Suppressor macrophage (primary cell): ENCODE data around the gene SELP.
"Not testable (repeated sequence)": the region's sequence is repeated elsewhere in the genome, so short reads cannot be mapped to it uniquely, and the experiment has no call there.

Experiments
- DNase-seq, 4 experiments: peaks; one replicate each; pipeline ENCODE4 v3.0.0-alpha.2; 2020 to 2022
- total RNA-seq, 17 experiments: gene quantifications; one replicate each; lab custom pipeline; 2026; ENCODE audit warnings: mixed read lengths in 6 of 17, inconsistent platforms in 3 of 17; lab: John Stamatoyannopoulos, UW

SELP gene
- 0 to 1.8 (median 0) reads per million in 17 experiments for total RNA-seq

DNA sequence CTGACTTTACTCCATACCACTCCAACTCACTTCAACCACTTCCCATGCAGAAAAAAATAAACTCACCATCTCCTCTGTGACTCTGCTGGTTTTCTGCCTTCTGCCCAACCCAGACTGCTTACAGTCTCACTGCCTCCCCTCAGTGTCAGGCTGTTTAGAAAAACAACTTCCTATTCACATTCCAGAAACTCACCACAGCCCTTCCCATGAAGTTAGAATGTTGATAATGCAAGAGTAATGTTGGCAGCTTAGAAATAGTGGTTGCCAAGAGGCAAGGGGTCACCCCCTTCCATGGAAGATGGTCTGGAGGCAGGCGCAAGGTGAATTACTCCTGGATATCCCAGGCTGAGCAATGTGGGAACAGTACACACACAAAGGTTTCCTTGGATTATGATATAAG lies at the start of gene SELP:
SELP (minus strand) TSS at position 119 of the 400 bp plus-strand sequence; CDS start at position 69, 50 bp downstream.
- no peak for DNase-seq

DNA sequence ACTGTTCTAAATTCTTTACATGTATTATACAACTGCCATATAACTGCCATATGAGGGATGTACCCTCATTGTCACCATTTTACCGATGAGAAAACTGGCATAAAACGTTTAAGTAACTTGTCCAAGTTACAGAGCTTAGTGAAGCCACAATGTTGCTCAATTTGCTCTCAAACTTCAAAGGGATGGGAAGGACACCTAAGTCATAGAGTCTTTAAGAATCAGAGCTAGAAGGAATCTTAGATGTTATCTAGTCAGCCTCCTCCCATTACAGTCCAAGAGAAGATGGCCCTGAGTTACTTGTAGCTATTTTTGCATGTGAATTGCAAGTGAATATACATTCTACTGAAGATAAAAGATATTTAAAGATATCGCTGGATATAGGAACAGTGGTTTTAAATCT lies 49.8 kb upstream of the SELP start:
- DNase-seq = no peak

DNA sequence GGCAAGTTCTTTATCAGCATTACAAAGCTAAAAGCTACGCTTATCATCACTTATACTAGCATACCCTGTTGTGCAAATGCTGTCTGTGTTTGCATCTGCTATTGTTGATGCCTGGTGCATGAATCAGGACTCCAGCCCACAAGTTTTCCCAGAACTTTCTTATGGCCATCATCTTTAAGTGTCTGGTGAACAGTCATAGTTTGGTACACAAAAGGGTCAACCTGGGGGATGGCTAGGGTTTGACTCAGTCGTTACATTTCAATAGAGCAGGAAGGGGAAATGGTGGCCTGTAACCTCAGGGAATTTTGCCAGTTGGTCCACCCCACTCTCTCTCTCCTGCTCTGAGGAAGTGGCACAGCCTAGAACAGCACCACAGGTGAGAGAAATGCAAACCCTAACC lies 46.1 kb upstream of the SELP start:
- no peak for DNase-seq

DNA sequence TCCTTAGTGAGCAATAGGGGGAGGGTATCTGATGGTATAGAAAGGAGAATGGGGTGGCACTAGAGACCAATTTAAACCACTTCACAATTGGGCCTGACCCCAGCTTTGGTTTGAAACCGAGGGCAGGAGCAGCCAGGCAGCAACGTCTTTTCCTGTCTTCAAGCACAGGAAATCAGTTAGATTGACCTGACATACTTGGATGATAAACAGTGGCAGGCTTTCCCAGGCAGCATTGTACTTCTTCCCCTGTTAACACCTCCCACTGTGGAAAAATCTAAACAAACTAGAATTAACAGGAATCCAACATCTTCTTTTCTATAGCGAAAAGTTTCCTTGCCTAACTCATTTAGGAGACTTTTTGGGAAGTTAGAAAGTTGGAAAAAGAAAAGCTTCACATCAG lies 40.9 kb upstream of the SELP start:
- no peak for DNase-seq

DNA sequence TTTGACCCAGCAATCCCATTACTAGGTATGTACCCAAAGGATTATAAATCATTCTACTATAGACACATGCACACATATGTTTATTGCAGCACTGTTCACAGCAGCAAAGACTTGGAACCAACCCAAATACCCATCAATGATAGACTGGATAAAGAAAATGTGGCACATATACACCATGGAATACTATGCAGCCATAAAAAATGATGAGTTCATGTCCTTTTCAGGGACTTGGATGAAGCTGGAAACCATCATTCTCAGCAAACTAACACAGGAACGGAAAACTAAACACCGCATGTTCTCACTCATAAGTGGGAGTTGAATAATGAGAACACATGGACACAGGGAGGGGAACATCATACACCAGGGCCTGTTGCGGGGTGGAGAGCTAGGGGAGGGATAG lies 40.3 kb upstream of the SELP start:
- DNase-seq = not testable (repeated sequence)

DNA sequence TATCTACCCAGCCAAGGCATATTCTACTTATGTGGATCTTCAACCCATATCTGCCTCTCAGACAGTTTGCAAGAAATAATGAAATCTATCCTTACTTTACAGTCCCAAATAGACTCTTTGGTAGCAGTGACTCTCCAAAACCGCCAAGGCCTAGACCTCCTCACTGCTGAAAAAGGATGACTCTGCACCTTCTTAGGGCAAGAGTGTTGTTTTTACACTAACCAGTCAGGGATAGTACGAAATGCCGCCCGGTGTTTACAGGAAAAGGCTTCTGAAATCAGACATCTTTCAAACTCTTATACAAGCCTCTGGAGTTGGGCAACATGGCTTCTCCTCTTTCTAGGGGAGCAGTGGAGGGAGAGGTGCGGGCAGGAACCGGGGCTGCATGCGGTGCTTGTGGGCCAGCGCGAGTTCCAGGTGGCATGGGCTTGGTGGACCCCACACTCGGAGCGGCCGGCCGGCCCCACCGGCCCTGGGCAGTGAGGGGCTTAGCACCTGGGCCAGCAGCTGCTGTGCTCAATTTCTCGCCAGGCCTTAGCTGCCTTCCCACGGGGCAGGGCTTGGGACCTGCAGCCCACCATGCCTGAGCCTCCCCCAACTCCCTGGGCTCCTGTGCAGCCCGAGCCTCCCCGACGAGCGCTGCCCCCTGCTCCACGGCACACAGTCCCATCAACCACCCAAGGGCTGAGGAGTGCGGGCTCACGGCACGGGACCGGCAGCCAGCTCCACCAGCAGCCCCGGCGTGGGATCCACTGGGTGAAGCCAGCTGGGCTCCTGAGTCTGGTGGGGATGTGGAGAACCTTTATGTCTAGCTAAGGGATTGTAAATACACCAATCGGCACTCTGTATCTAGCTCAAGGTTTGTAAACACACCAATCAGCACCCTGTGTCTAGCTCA lies 38.0 kb upstream of the SELP start:
- DNase-seq = peak in 1 of 4 experiments; percentile 9

DNA sequence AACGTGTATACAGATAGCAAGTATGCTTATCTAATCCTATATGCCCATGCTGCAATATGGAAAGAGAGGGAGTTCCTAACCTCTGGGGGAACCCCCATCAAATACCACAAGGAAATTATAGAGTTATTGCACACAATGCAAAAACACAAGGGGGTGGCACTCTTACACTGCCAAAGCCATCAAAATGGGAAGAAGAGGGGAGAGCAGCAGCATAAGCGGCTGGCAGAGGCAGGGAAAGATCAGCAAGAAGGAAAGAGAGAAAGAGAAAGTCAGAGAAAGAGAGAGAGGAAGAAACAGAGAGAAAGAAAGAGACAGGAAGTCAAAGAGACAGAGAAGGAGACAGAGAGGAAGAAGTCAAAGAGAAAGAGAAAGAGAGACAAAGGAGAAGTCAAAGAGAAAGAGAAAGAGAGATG lies 37.3 kb upstream of the SELP start:
- peak in 3 of 4 experiments; percentile 14 to 33 (median 15) for DNase-seq

DNA sequence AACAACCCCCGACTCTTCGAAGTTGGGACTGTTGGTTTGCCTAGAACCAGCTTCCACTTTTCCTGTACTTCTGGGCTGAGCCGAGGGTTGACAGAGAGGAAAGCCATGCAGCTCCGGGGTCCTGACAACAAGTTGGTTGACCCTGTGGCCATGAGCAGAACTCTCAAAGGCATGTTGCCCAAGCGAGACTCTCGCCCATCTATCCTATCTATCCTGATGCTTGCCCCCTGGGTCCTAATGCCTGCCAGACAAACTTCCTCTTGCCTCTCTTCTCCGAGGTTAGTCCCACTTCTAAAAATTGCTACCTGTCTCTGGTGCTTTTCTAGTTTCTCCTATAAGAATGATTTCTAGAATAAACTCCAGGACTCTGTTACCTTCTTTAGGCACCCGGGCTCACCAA lies 32.8 kb upstream of the SELP start:
- DNase-seq = peak in 1 of 4 experiments; percentile 11

DNA sequence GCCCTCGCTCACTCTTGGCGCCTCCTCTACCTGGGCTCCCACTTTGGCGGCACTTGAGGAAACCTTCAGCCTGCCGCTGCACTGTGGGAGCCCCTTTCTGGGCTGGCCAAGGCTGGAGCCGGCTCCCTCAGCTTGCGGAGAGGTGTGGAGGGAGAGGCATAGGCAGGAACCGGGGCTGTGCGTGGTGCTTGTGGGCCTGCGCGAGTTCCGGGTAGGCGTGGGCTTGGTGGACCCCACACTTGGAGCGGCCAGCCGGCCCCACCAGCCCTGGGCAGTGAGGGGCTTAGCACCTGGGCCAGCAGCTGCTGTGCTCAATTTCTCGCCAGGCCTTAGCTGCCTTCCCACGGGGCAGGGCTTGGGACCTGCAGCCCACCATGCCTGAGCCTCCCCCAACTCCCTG lies 31.1 kb upstream of the SELP start:
- not testable (repeated sequence) for DNase-seq

DNA sequence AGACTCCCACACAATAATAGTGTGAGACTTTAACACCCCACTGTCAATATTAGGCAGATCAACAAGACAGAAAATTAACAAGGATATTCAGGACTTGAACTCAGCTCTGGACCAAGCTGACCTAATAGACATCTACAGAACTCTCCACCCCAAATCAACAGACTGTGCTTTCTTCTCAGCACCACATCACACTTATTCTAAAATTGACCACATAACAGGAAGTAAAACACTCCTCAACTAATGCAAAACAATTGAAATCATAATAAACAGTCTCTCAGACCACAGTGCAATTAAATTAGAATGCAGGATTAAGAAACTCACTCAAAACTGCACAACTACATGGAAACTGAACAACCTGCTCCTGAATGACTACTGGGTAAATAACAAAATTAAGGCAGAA lies 28.9 kb upstream of the SELP start:
- not testable (repeated sequence) for DNase-seq

DNA sequence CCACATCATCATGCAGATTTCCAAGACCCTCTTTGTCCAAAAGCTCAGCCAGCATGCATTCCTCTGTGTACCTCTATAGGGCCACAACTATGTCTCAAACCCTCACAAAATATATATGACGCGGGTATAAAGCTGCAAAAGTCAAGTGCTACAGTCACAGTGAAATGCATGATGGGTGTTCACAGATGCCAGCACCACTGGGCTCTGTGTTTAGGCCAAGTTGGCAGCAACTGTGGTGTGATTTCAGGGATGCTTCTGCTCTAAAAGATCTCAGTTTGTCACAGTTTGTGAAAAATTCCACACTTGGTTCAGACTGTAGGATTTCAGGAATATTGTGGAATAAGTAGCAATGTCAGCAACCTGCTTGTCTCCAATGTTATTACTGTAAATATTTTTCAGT lies 23.9 kb upstream of the SELP start:
- no peak for DNase-seq

DNA sequence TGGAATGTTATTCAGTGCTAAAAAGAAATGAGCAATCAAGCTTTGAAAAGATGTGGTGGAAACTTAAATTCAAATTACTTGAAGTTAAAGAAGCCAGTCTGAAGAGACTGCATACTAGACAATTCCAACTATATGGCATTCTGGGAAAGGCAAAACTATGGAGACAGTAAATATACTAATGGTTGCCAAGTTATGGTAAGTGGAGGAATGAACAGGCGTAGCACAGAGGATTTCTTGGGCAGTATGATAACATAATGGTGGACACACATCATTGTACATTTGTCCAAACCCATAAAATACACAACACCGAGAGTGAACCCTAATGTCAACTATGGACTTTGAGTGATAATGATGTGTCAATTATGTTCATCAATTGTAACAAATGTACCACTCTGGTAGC lies 21.1 kb upstream of the SELP start:
- no peak for DNase-seq

DNA sequence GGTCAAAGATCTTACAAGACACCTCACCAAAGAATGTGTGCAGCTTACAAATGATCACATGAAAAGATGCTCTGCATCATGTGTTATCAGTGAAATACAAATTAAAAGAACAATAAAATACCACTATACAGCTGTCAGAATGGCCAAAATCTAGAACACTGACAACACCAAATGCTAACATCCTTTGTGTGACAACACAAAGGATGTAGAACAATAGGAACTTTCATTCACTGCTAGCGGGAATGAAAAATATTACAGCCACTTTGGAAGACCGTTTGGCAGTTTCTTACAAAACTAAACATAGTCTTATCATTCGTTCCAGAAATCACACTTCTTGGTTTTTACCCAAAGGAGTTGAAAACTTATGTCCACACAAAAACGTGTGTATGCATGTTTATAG lies 20.6 kb upstream of the SELP start:
- no peak for DNase-seq

DNA sequence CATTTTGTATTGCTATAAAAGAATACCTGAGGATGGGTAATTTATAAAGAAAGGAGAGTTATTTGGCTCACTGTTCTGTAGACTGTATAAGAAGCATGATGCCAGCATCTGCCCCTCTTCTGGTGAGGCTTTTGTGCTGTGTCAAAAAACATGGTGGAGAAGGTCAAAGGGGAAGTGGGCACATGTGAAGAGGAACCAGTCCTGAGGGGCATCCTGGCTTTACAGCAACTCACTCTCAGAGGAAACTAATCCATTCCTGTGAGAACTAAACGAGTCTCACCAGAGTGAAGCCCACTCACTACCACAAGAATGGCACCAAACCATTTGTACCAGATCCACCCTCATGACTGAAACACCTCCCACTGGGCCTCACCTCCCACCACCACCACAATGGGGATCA lies 18.8 kb upstream of the SELP start:
- DNase-seq = peak in 2 of 4 experiments; percentile 11 to 28

DNA sequence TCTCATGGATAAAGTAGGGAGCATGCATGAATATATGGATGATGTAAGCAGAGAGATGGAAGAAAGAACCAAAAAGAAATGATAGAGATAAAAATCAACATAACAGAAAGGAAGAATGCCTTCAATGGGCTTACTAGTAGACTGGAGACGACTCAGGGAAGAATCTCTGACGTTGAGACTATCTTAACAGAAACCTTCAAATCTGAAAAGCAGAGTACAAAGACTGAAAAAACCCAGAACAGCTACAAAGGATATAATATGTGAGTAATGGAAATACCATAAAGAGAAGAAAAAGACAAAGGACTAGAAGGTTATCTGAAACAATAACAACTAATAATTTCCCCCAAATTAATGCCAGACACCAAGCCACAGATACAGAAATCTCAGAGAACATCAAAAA lies 18.3 kb upstream of the SELP start:
- no peak for DNase-seq

DNA sequence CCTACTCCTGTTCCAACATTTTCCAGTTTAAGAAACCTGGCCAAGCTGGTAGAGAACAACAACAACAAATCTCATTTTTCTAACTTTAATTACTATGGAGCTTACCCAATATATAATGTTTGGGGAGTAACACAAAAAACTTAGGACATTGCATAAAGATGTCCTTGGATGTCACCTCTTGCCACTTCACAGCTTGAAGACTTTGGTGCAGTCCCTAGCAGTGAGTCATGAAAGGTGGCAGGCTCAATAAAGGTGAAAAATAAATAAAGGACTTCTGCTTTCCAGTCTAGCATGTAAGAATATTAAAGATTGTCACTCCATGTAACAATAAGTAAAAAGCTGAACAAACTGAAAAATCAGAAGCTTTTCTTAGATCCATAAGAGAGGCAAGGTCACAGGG lies 17.6 kb upstream of the SELP start:
- DNase-seq = no peak

DNA sequence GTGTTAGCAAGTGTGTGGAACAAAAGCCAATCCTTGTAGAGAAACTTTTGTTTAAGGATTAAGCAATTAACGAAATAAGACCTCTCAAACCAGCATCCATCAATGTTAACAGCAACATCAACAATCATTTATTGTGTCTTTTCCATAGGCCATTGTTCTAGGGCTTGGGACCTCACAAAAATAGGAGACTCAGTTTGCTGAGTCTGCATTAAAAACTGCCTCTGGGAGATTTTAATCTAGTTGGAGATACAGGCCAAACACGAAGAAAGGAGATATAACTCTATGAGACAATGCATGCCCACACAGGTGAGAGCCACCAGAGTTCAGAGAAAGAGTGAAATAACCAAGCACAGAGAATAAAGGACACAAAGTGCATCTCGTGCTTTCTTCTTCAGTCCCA lies 14.4 kb upstream of the SELP start:
- no peak for DNase-seq

DNA sequence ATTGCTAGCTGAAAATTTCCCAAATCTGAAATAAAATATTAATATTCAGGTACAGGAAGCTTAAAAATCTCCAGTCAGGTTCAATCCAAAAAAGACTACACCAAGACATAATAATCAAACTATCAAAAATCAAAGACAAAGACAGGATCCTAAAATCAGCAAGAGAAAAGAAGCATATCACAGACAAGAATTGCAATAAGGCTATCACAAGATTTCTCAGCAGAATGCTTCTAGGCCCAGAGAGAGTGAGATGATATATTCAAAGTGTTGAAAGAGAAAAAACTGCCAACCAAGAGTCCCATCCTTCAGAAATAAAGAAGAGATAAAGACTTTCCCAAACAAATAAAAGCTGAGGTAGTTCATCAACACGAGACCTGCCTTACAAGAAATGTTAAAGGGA lies 5.0 kb upstream of the SELP start:
- no peak for DNase-seq

DNA sequence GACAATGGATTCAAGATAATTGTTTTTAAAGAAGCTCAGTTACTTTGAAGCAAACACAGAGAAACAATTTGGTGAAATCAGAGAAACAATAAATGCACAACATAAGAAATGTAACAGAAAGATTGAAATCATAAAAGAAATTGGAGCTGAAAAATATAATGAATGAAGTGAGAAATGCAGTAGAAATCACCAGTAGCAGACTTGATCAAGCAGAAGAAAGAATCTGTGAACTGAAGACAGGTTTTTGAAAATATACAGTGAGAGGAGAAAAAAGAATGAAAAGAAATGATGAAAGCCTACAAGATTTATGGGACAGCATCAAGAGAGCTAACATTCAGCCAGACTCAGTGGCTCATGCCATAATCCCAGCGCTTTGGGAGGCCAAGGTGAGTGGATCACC lies 4.2 kb upstream of the SELP start:
- no peak for DNase-seq

DNA sequence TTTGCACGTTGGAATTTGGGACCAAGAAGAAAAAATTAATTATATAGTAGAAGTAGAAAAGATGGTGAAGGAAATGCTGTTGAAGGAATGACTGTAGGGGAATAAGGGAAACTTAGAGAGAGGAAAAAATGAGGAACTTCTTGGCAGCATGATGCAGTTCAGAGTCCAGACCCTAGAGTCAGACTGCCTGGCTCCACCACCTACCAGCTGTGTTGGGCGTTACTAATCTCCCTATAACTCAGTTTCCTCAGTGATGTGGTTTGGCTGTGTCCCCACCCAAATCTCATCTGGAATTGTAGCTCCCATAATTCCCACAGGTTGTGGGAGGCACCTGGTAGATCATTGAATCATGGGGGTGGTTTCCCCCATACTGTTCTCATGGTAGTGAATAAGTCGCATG lies 1.3 kb upstream of the SELP start:
- no peak for DNase-seq

DNA sequence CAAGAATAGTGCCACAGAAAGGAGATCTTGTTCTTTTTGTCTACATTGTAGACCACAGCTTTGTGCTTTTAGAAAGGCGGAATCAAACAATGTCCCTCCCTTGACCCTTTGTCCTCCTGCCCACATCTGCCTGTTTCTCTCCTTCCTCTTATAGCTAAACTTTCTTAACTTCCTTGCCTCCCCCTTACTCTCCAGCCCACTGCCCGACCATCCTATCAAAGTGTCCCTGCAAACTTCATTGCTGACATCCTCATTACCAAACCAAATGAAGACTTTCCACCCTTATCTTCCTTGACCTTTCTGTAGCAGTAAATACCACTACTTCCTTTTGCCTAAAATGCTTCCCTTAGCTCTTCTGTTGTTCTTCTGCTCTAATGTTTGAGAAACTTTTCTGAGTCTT lies 5.0 kb downstream of the SELP start:
- DNase-seq = peak in 3 of 4 experiments; percentile 23 to 30 (median 27)

DNA sequence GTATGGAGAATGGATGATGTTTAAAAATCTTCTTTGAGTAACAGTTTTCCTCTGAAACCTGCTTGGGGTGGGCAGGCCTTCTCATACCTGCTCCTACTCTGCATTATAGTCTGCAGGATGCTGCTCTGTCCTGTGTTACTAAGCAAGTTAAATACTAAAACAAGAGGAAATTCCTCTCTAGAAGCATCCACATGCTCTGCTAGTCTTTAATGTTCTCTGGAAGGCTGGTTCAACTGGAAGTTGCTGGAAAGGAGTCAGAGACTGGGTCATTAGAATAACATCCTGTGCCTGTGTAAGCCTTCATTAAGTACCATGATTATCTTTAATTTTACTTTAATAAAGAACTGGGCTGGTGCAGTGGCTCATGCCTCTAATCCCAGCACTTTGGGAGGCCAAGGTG lies 5.8 kb downstream of the SELP start:
- no peak for DNase-seq

DNA sequence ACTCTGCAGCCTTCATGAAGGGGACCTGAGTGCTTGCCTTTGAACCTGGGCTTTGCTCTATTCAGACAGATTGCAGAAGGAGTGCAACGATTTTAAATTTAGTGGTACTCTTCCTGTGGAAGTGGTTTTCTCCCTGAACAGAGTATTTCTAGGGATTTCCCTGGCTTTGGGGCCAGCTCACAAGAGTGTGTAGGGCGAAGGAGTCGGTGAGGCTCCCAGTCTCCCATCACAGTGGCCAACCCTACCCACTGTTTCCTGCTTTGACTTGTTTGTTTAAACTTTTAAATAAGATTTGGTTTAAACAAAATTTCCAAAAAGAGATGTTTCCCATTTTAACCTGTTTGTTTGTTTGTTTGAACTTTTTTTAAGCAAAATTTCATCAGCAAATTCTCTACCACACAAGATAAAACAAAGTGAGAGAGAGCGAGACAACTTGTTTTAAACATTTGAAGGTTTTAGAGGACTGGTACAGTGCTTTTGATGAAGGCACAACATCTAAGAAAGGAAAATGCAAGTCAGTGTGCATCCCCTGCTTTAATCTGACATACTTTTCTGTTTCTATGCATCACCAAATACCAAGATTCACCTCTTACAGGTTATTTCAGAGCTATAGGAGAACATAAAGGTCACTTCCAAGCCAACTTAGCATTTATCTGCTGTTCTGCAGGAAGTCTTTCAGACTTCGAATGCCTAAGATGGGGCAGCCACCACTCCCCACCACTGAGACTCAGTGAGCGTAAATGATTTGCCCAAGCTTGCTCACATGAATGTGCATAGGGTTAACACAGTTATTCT lies 6.6 kb downstream of the SELP start:
- DNase-seq = no peak

DNA sequence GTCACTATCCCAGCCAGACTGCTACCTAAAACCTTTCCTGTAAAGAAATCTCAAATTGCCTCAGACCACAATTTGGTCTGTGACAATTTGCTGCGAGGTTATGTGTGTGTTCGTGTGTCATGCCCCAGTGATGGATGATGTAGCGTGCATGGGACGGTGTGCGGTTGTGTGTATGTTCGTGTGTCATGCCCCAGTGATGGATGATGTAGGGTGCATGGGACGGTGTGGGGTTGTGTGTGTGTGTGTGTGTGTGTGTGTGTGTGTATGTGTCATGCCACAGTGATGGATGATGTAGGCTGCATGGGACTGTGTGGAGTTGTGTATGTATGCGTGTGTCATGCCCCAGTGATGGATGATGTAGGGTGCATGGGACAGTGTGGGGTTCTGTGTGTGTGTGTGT lies 9.4 kb downstream of the SELP start:
- no peak for DNase-seq
